Upper lobe of left lung (tissue), 4 donors: ENCODE data around the gene SP3.
A peak's percentile ranks its signal among the peaks of the same experiment; 100 is the strongest.

Experiments used
- CTCF ChIP-seq, 6 experiments: fragments of 450-650 bp in 4 of 6; fragments of 200-600 bp in 2 of 6; sonication (generic) in 2 of 6; IDR thresholded peaks; one replicate each; pipeline ENCODE4 v1.5.1; 2016 to 2019; ENCODE audit warnings: antibody characterized with exemption in 6 of 6
- EP300 ChIP-seq, 4 donors: sonication (generic); formaldehyde crosslinking; IDR thresholded peaks; one replicate each; pipeline ENCODE4 v1.5.1; 2017; ENCODE audit warnings: antibody characterized with exemption in 4 of 4, control low read depth in 2 of 4
- POLR2A ChIP-seq, 4 donors: fragments of 450-650 bp; IDR thresholded peaks; one replicate each; pipeline ENCODE4 v1.5.1; 2016 to 2017; ENCODE audit warnings: antibody characterized with exemption in 4 of 4, mild to moderate bottlenecking in 2 of 4
- POLR2AphosphoS5 ChIP-seq, 2 donors: sonication (generic); formaldehyde crosslinking; IDR thresholded peaks; one replicate each; pipeline ENCODE4 v1.5.1; 2017; ENCODE audit warnings: antibody characterized with exemption in 2 of 2

- TF ChIP-seq CTCF (IDR thresholded peaks at IDR 0.05): no peak
- TF ChIP-seq POLR2A (IDR thresholded peaks at IDR 0.05): peak in 2 of 4 donors; percentile 41 to 68
- TF ChIP-seq EP300 (IDR thresholded peaks at IDR 0.05): no peak
- TF ChIP-seq POLR2AphosphoS5 (IDR thresholded peaks at IDR 0.05): peak; percentile 73 to 87
These were observed 405 bp downstream of the SP3 start for GRCh38 chr2:173964565-173965371.
